Left lobe of liver (tissue), 2 donors: ENCODE results near the gene ZFYVE1. TPM values are rescaled to one million over a fixed set of nuclear protein-coding genes. Genes with fewer than 3 reads are reported as not detected.
A peak's percentile ranks its signal among the peaks of the same experiment; 100 is the strongest.
"Not testable (repeated sequence)": the region's sequence is repeated elsewhere in the genome, so short reads cannot be mapped to it uniquely, and the experiment has no call there.

Source experiments
- ATAC-seq: fragments of 200-7000 bp; cut with Tn5 transposase; one replicate; pipeline ENCODE4 v1.9.1; 2020; ENCODE audit warnings: mild to moderate bottlenecking, moderate library complexity
- DNase-seq: peaks from one replicate; pipeline ENCODE4 v3.0.0-alpha.2; 2020; ENCODE audit warnings: low spot score
- total RNA-seq: library from RNA; stranded (reverse); gene quantifications from one replicate; pipeline ENCODE4 v1.2.1, GENCODE V29; 2021
- donor health status: DM: no; HTN: no; CAD: no; lungs with moderate emphysema.
- donor health status: DM: no; HTN: yes; CAD: no.

ZFYVE1 gene
- total RNA-seq, 1 donor from 2014 or later, result 13.4 TPM

- not testable (repeated sequence) for ATAC-seq, DNase-seq
Measured at GRCh38 chr14:73004641-73005040, 22.3 kb downstream of the ZFYVE1 start.

- ATAC-seq (no peak), DNase-seq (no peak)
Measured at GRCh38 chr14:73003681-73004080, 23.2 kb downstream of the ZFYVE1 start.

GRCh38 chr14:73000073-73000472 is 26.8 kb downstream of the ZFYVE1 start:
- no peak for DNase-seq
- no peak for ATAC-seq

- DNase-seq (no peak), ATAC-seq (no peak)
Measured at GRCh38 chr14:72999316-72999715, 27.6 kb downstream of the ZFYVE1 start.

- ATAC-seq (no peak), DNase-seq (no peak)
Measured at GRCh38 chr14:72998252-72998903, 28.5 kb downstream of the ZFYVE1 start.

- no peak for DNase-seq
- no peak for ATAC-seq
Measured at GRCh38 chr14:72996916-72997315, 30.0 kb downstream of the ZFYVE1 start.

GRCh38 chr14:72990171-72990570 is 36.7 kb downstream of the ZFYVE1 start:
- no peak for ATAC-seq
- no peak for DNase-seq

GRCh38 chr14:72986857-72987256 is 40.0 kb downstream of the ZFYVE1 start:
- no peak for ATAC-seq
- no peak for DNase-seq

GRCh38 chr14:72986214-72986613 is 40.7 kb downstream of the ZFYVE1 start:
- ATAC-seq, result no peak
- no peak for DNase-seq

- no peak for DNase-seq
- peak; percentile 59 for ATAC-seq
Measured at GRCh38 chr14:72982146-72982708, 44.7 kb downstream of the ZFYVE1 start.

GRCh38 chr14:72980863-72981262 is 46.0 kb downstream of the ZFYVE1 start:
- no peak for DNase-seq
- no peak for ATAC-seq

GRCh38 chr14:72978856-72979255 is 48.0 kb downstream of the ZFYVE1 start:
- no peak for ATAC-seq
- DNase-seq, result no peak

- DNase-seq (no peak), ATAC-seq (no peak)
Measured at GRCh38 chr14:72975770-72976169, 51.1 kb downstream of the ZFYVE1 start.

GRCh38 chr14:72974661-72975060 is 52.2 kb downstream of the ZFYVE1 start:
- ATAC-seq, result no peak
- DNase-seq, result no peak

- no peak for ATAC-seq
- no peak for DNase-seq
Measured at GRCh38 chr14:72970824-72971434, 56.0 kb downstream of the ZFYVE1 start.

- ATAC-seq, result no peak
- DNase-seq, result no peak
Measured at GRCh38 chr14:72970058-72970630, 56.8 kb downstream of the ZFYVE1 start.

GRCh38 chr14:72968316-72968715 is 58.6 kb downstream of the ZFYVE1 start:
- no peak for DNase-seq
- ATAC-seq, result no peak

GRCh38 chr14:72966038-72966437 is 60.9 kb downstream of the ZFYVE1 start:
- DNase-seq, result no peak
- ATAC-seq, result no peak

- DNase-seq (no peak), ATAC-seq (peak; percentile 32)
Measured at GRCh38 chr14:72965249-72965648, 61.7 kb downstream of the ZFYVE1 start.

- DNase-seq (no peak), ATAC-seq (no peak)
Measured at GRCh38 chr14:72962829-72963312, 64.0 kb downstream of the ZFYVE1 start.

GRCh38 chr14:72962336-72962754 is 64.6 kb downstream of the ZFYVE1 start:
- peak; percentile 39 for ATAC-seq
- DNase-seq, result not testable (repeated sequence)
